GM18861 (cell line): Measurements from ENCODE around the gene ZBTB44.

ENCODE experiments used
- ATAC-seq: cut with Tn5 transposase; IDR thresholded peaks from one replicate; pipeline ENCODE4 v1.9.1; 2021; ENCODE audit not compliant: unreplicated experiment

The ZBTB44 gene

GRCh38 chr11:130178441-130179339, 136.0 kb downstream of the ZBTB44 start:
- ATAC-seq: no peak

- no peak for ATAC-seq
Measured at GRCh38 chr11:130177782-130178181, 136.9 kb downstream of the ZBTB44 start.
